Osteoblast (primary cell): ENCODE results near the gene KIRREL3. TPM values are rescaled to one million over a fixed set of nuclear protein-coding genes. Genes with fewer than 3 reads are reported as not detected.

Source experiments
- DNase-seq: peaks from one replicate; pipeline ENCODE4 v3.0.0; 2011; ENCODE audit warnings: low spot score, mixed read lengths; ENCODE audit not compliant: insufficient read length; ENCODE audit errors: missing footprints
- H2AFZ ChIP-seq: 2 replicates; pipeline ENCODE4 v1.6.0; 2011; ENCODE audit warnings: mild to moderate bottlenecking, low read length
- H3K27ac ChIP-seq: 2 replicates; pipeline ENCODE4 v1.5.1; 2011; ENCODE audit warnings: mild to moderate bottlenecking, low read depth, low read length, moderate library complexity
- H3K27me3 ChIP-seq: 2 replicates; pipeline ENCODE4 v1.6.0; 2012; ENCODE audit warnings: mild to moderate bottlenecking, control low read depth, inconsistent platforms, low read length, moderate library complexity; ENCODE audit not compliant: insufficient read depth
- H3K36me3 ChIP-seq: 2 replicates; pipeline ENCODE4 v1.5.1; 2011; ENCODE audit warnings: mild to moderate bottlenecking, low read length, control low read depth, moderate library complexity; ENCODE audit not compliant: insufficient read depth
- H3K4me1 ChIP-seq: 2 replicates; pipeline ENCODE4 v1.5.1; 2011; ENCODE audit warnings: mild to moderate bottlenecking, low read length, control low read depth, moderate library complexity; ENCODE audit not compliant: insufficient read depth
- H3K4me2 ChIP-seq: 2 replicates; pipeline ENCODE4 v1.6.0; 2011; ENCODE audit warnings: mild to moderate bottlenecking, low read length; ENCODE audit not compliant: insufficient read depth
- H3K4me3 ChIP-seq: fragments of 200-600 bp; sonication (generic); 3 replicates; pipeline ENCODE4 v1.5.1; 2012; ENCODE audit warnings: mild to moderate bottlenecking, low read length, inconsistent platforms; ENCODE audit not compliant: insufficient read depth
- H3K79me2 ChIP-seq: 2 replicates; pipeline ENCODE4 v1.6.0; 2012; ENCODE audit warnings: mild to moderate bottlenecking, low read length, control low read depth, inconsistent platforms; ENCODE audit not compliant: insufficient read depth
- H3K9me3 ChIP-seq: 2 replicates; pipeline ENCODE4 v1.5.1; 2011; ENCODE audit warnings: low read depth, low read length, control low read depth
- H4K20me1 ChIP-seq: 2 replicates; pipeline ENCODE4 v1.6.0; 2012; ENCODE audit warnings: mild to moderate bottlenecking, low read length, control low read depth; ENCODE audit not compliant: insufficient read depth
- CTCF ChIP-seq: IDR thresholded peaks from 2 replicates; pipeline ENCODE4 v1.5.1; 2011; ENCODE audit warnings: mild to moderate bottlenecking, low read depth, low read length, moderate library complexity; ENCODE audit errors: extremely low read depth
- total RNA-seq: library from RNA; depleted of rRNA; stranded (reverse); fragments of >200 nt; gene quantifications from 2 replicates; pipeline ENCODE4 v1.2.3, GENCODE V29; 2012

Gene KIRREL3
- total RNA-seq, 1 donor: 3.6 TPM

GRCh38 chr11:126844789-126845188 lies 155.8 kb downstream of the KIRREL3 start:
- H3K4me2 ChIP-seq: no peak overlapping the region
- peaks cover 3% of the 10 kb centered on the region for H3K4me1 ChIP-seq
- no peak overlapping the region for H3K4me3 ChIP-seq
- H3K79me2 ChIP-seq: no peaks in the 10 kb centered on the region
- H3K9me3 ChIP-seq: no peaks in the 10 kb centered on the region
- H3K27me3 ChIP-seq: no peaks in the 10 kb centered on the region
- TF ChIP-seq CTCF: no peak
- no peak for DNase-seq
- no peaks in the 10 kb centered on the region for H3K36me3 ChIP-seq
- no peak overlapping the region for H2AFZ ChIP-seq
- no peaks in the 10 kb centered on the region for H4K20me1 ChIP-seq
- no peak overlapping the region for H3K27ac ChIP-seq

- Histone ChIP-seq H2AFZ (no peak overlapping the region), H3K79me2 (no peaks in the 10 kb centered on the region), H3K4me2 (no peak overlapping the region), H3K4me3 (no peak overlapping the region), H3K27ac (no peak overlapping the region), H3K4me1 (peaks cover 4% of the 10 kb centered on the region), H3K9me3 (no peaks in the 10 kb centered on the region), H3K27me3 (no peaks in the 10 kb centered on the region), H3K36me3 (no peaks in the 10 kb centered on the region), H4K20me1 (no peaks in the 10 kb centered on the region)
- no peak for DNase-seq
- TF ChIP-seq CTCF: no peak
Measured at GRCh38 chr11:126843096-126843495, 157.5 kb downstream of the KIRREL3 start.

GRCh38 chr11:126841999-126842398 lies 158.6 kb downstream of the KIRREL3 start:
- Histone ChIP-seq H3K36me3 (no peaks in the 10 kb centered on the region), H3K9me3 (no peaks in the 10 kb centered on the region), H2AFZ (no peak overlapping the region), H3K27me3 (no peaks in the 10 kb centered on the region), H3K4me3 (no peak overlapping the region), H3K79me2 (no peaks in the 10 kb centered on the region), H4K20me1 (no peaks in the 10 kb centered on the region), H3K4me2 (no peak overlapping the region), H3K27ac (no peak overlapping the region), H3K4me1 (peaks cover 4% of the 10 kb centered on the region)
- DNase-seq: no peak
- TF ChIP-seq CTCF: no peak

GRCh38 chr11:126840975-126841374 lies 159.6 kb downstream of the KIRREL3 start:
- Histone ChIP-seq H3K27ac (peak overlapping the region; percentile 64), H4K20me1 (no peaks in the 10 kb centered on the region), H3K4me2 (no peak overlapping the region), H3K79me2 (no peaks in the 10 kb centered on the region), H2AFZ (no peak overlapping the region), H3K27me3 (no peaks in the 10 kb centered on the region), H3K4me3 (no peak overlapping the region), H3K9me3 (no peaks in the 10 kb centered on the region), H3K36me3 (no peaks in the 10 kb centered on the region), H3K4me1 (peaks cover 4% of the 10 kb centered on the region)
- TF ChIP-seq CTCF: no peak
- no peak for DNase-seq
